Measurements from ENCODE around the gene OPHN1. TPM values are rescaled to one million over a fixed set of nuclear protein-coding genes. Genes with fewer than 3 reads are reported as not detected.
"Not testable (repeated sequence)": the region's sequence is repeated elsewhere in the genome, so short reads cannot be mapped to it uniquely, and the experiment has no call there.

The OPHN1 gene
- total RNA-seq, 4 donors from 2014 or later = 5.1 to 11.2 (median 8.0) TPM

GRCh38 chrX:68077378-68077777 lies 355.9 kb downstream of the OPHN1 start:
- Histone ChIP-seq H3K27ac (replicated peaks in 1 of 4) (no peak overlapping the region), H3K4me3 (no peak overlapping the region), H3K4me1 (no peaks in the 10 kb centered on the region), H3K9me3 (no peaks in the 10 kb centered on the region), H3K36me3 (peaks cover 0 to 7% (median 0%) of the 10 kb centered on the region in 4 donors), H3K27me3 (peaks cover 0 to 6% (median 0%) of the 10 kb centered on the region in 4 donors)
- DNase-seq (ENCODE audit: extremely low spot score) = no peak
- intact Hi-C loops (cut with DNase I) = no loop called here
- TF ChIP-seq POLR2A (IDR thresholded peaks at IDR 0.05; ENCODE audit: low read depth) (no peak), POLR2AphosphoS5 (IDR thresholded peaks at IDR 0.05) (no peak), CTCF (IDR thresholded peaks at IDR 0.05) (no peak), EP300 (IDR thresholded peaks at IDR 0.05) (no peak)

GRCh38 chrX:68072041-68072440 lies 361.3 kb downstream of the OPHN1 start:
- no peaks in the 10 kb centered on the region for H3K9me3 ChIP-seq
- intact Hi-C loops (cut with DNase I) = no loop called here
- H3K27ac ChIP-seq (replicated peaks in 1 of 4) = no peak overlapping the region
- H3K4me3 ChIP-seq = no peak overlapping the region
- no peaks in the 10 kb centered on the region for H3K4me1 ChIP-seq
- H3K36me3 ChIP-seq = peaks cover 0 to 19% (median 2%) of the 10 kb centered on the region in 4 donors
- TF ChIP-seq CTCF (IDR thresholded peaks at IDR 0.05) = no peak
- TF ChIP-seq POLR2A (IDR thresholded peaks at IDR 0.05; ENCODE audit: low read depth) = no peak
- no peak for TF ChIP-seq EP300 (IDR thresholded peaks at IDR 0.05)
- no peak for TF ChIP-seq POLR2AphosphoS5 (IDR thresholded peaks at IDR 0.05)
- DNase-seq (ENCODE audit: extremely low spot score) = no peak
- H3K27me3 ChIP-seq = peaks cover 0 to 7% (median 0%) of the 10 kb centered on the region in 4 donors

- Histone ChIP-seq H3K36me3 (peaks cover 0 to 19% (median 2%) of the 10 kb centered on the region in 4 donors), H3K27me3 (peaks cover 0 to 10% (median 0%) of the 10 kb centered on the region in 4 donors)
- 66% methylated on average over 2 of the region's 2 CpGs for WGBS
- DNase-seq (ENCODE audit: extremely low spot score); H3K27ac ChIP-seq (replicated peaks in 1 of 4); H3K4me1 ChIP-seq; H3K4me3 ChIP-seq; H3K9me3 ChIP-seq; intact Hi-C loops (cut with DNase I): not testable (repeated sequence)
Observed at GRCh38 chrX:68070119-68070518, 363.2 kb downstream of the OPHN1 start.

GRCh38 chrX:68061206-68061535 lies 372.1 kb downstream of the OPHN1 start:
- Histone ChIP-seq H3K27ac (replicated peaks in 1 of 4) (no peak overlapping the region), H3K27me3 (peaks cover 0 to 3% (median 0%) of the 10 kb centered on the region in 4 donors), H3K4me1 (peaks cover 0 to 20% (median 7%) of the 10 kb centered on the region in 4 donors), H3K36me3 (peaks cover 0 to 4% (median 0%) of the 10 kb centered on the region in 4 donors), H3K4me3 (no peak overlapping the region), H3K9me3 (no peaks in the 10 kb centered on the region)
- DNase-seq (ENCODE audit: extremely low spot score) = no peak
- no peak for TF ChIP-seq EP300 (IDR thresholded peaks at IDR 0.05)
- no peak for TF ChIP-seq POLR2A (IDR thresholded peaks at IDR 0.05; ENCODE audit: low read depth)
- TF ChIP-seq CTCF (IDR thresholded peaks at IDR 0.05) = no peak
- no peak for TF ChIP-seq POLR2AphosphoS5 (IDR thresholded peaks at IDR 0.05)
- intact Hi-C loops (cut with DNase I) = no loop called here
- WGBS = 69% methylated on average over 4 of the region's 4 CpGs

- Histone ChIP-seq H3K36me3 (peaks cover 0 to 4% (median 0%) of the 10 kb centered on the region in 4 donors), H3K27ac (replicated peaks in 1 of 4) (no peak overlapping the region), H3K27me3 (no peaks in the 10 kb centered on the region), H3K9me3 (no peaks in the 10 kb centered on the region), H3K4me1 (peaks cover 0 to 20% (median 7%) of the 10 kb centered on the region in 4 donors), H3K4me3 (no peak overlapping the region)
- intact Hi-C loops (cut with DNase I) = no loop called here
- WGBS = 57% methylated on average over 2 of the region's 2 CpGs
- TF ChIP-seq CTCF (IDR thresholded peaks at IDR 0.05) (no peak), POLR2A (IDR thresholded peaks at IDR 0.05; ENCODE audit: low read depth) (no peak), POLR2AphosphoS5 (IDR thresholded peaks at IDR 0.05) (no peak), EP300 (IDR thresholded peaks at IDR 0.05) (no peak)
- DNase-seq (ENCODE audit: extremely low spot score) = no peak
Observed at GRCh38 chrX:68060506-68061205, 372.6 kb downstream of the OPHN1 start.
